ENCODE data around the gene PTGS1. TPM values are rescaled to one million over a fixed set of nuclear protein-coding genes. Genes with fewer than 3 reads are reported as not detected.
"Not testable (repeated sequence)": the region's sequence is repeated elsewhere in the genome, so short reads cannot be mapped to it uniquely, and the experiment has no call there.

Gene PTGS1
- total RNA-seq, 2 donors from 2014 or later: 0.13 to 0.37 TPM

GRCh38 chr9:122356627-122357026, 14.2 kb upstream of the PTGS1 start:
- no peaks in the 10 kb centered on the region for H3K36me3 Mint-ChIP-seq (ENCODE audit: low read depth)

GRCh38 chr9:122360891-122361290, 9.9 kb upstream of the PTGS1 start:
- peak; percentile 67 for ATAC-seq (replicated peaks)
- Mint-ChIP-seq H3K4me3 (no peak overlapping the region), H3K4me1 (no peaks in the 10 kb centered on the region), H3K36me3 (ENCODE audit: low read depth) (no peaks in the 10 kb centered on the region), H3K27ac (no peak overlapping the region), H3K9me3 (peaks cover 6% of the 10 kb centered on the region), H3K27me3 (peaks cover 10% of the 10 kb centered on the region)

More at GRCh38 chr9:122356627-122357026, 14.2 kb upstream of the PTGS1 start:
- peaks cover 10% of the 10 kb centered on the region for H3K27me3 Mint-ChIP-seq
- peaks cover 6% of the 10 kb centered on the region for H3K9me3 Mint-ChIP-seq
- H3K4me1 Mint-ChIP-seq: no peaks in the 10 kb centered on the region
- no peak overlapping the region for H3K4me3 Mint-ChIP-seq
- H3K27ac Mint-ChIP-seq: no peak overlapping the region
- no peak for ATAC-seq (replicated peaks)

- H3K4me1 Mint-ChIP-seq; H3K9me3 Mint-ChIP-seq; H3K27me3 Mint-ChIP-seq; H3K36me3 Mint-ChIP-seq (ENCODE audit: low read depth); H3K27ac Mint-ChIP-seq; H3K4me3 Mint-ChIP-seq; ATAC-seq (replicated peaks): not testable (repeated sequence)
Measured at GRCh38 chr9:122363131-122363530, 7.7 kb upstream of the PTGS1 start.

GRCh38 chr9:122364117-122364782, 6.6 kb upstream of the PTGS1 start:
- Mint-ChIP-seq H3K27ac (no peak overlapping the region), H3K4me1 (no peaks in the 10 kb centered on the region), H3K36me3 (ENCODE audit: low read depth) (no peaks in the 10 kb centered on the region), H3K4me3 (no peak overlapping the region), H3K27me3 (peaks cover 6% of the 10 kb centered on the region), H3K9me3 (no peaks in the 10 kb centered on the region)
- ATAC-seq (replicated peaks): no peak

- Mint-ChIP-seq H3K27ac (no peak overlapping the region), H3K36me3 (ENCODE audit: low read depth) (no peaks in the 10 kb centered on the region), H3K27me3 (peaks cover 5% of the 10 kb centered on the region), H3K4me1 (no peaks in the 10 kb centered on the region), H3K9me3 (no peaks in the 10 kb centered on the region), H3K4me3 (no peak overlapping the region)
- no peak for ATAC-seq (replicated peaks)
Measured at GRCh38 chr9:122364783-122365150, 6.1 kb upstream of the PTGS1 start.

GRCh38 chr9:122366074-122366660, 4.7 kb upstream of the PTGS1 start:
- Mint-ChIP-seq H3K9me3 (no peaks in the 10 kb centered on the region), H3K27me3 (peaks cover 6% of the 10 kb centered on the region), H3K4me3 (no peak overlapping the region), H3K27ac (no peak overlapping the region), H3K36me3 (ENCODE audit: low read depth) (no peaks in the 10 kb centered on the region), H3K4me1 (peaks cover 3% of the 10 kb centered on the region)
- no peak for ATAC-seq (replicated peaks)

- ATAC-seq (replicated peaks): no peak
- H3K36me3 Mint-ChIP-seq (ENCODE audit: low read depth): no peaks in the 10 kb centered on the region
- H3K4me1 Mint-ChIP-seq: peaks cover 3% of the 10 kb centered on the region
- no peak overlapping the region for H3K27ac Mint-ChIP-seq
- H3K9me3 Mint-ChIP-seq: no peaks in the 10 kb centered on the region
- peaks cover 12% of the 10 kb centered on the region for H3K27me3 Mint-ChIP-seq
- no peak overlapping the region for H3K4me3 Mint-ChIP-seq
Measured at GRCh38 chr9:122367065-122367464, 3.8 kb upstream of the PTGS1 start.

- Mint-ChIP-seq H3K9me3 (no peaks in the 10 kb centered on the region), H3K4me1 (peaks cover 3% of the 10 kb centered on the region), H3K36me3 (ENCODE audit: low read depth) (no peaks in the 10 kb centered on the region), H3K27me3 (peaks cover 20% of the 10 kb centered on the region), H3K27ac (no peak overlapping the region), H3K4me3 (no peak overlapping the region)
- ATAC-seq (replicated peaks): no peak
Measured at GRCh38 chr9:122367774-122368460, 2.9 kb upstream of the PTGS1 start.

GRCh38 chr9:122368642-122369041, 2.2 kb upstream of the PTGS1 start:
- Mint-ChIP-seq H3K27me3 (peaks cover 20% of the 10 kb centered on the region), H3K27ac (no peak overlapping the region), H3K9me3 (no peaks in the 10 kb centered on the region), H3K4me3 (no peak overlapping the region), H3K4me1 (peaks cover 3% of the 10 kb centered on the region), H3K36me3 (ENCODE audit: low read depth) (no peaks in the 10 kb centered on the region)
- no peak for ATAC-seq (replicated peaks)

- peak; percentile 9 for ATAC-seq (replicated peaks)
- Mint-ChIP-seq H3K9me3 (no peaks in the 10 kb centered on the region), H3K4me3 (peak overlapping the region; percentile 58), H3K27ac (no peak overlapping the region), H3K36me3 (ENCODE audit: low read depth) (no peaks in the 10 kb centered on the region), H3K4me1 (peaks cover 3% of the 10 kb centered on the region), H3K27me3 (peaks cover 20% of the 10 kb centered on the region)
Measured at GRCh38 chr9:122370303-122370702, 521 bp upstream of the PTGS1 start.

GRCh38 chr9:122371846-122372245, 1.0 kb downstream of the PTGS1 start:
- Mint-ChIP-seq H3K36me3 (ENCODE audit: low read depth) (no peaks in the 10 kb centered on the region), H3K4me3 (no peak overlapping the region)

GRCh38 chr9:122372856-122373845, 2.3 kb downstream of the PTGS1 start:
- H3K27ac Mint-ChIP-seq: no peak overlapping the region
- peaks cover 3% of the 10 kb centered on the region for H3K4me1 Mint-ChIP-seq
- no peaks in the 10 kb centered on the region for H3K36me3 Mint-ChIP-seq (ENCODE audit: low read depth)
- no peaks in the 10 kb centered on the region for H3K9me3 Mint-ChIP-seq
- peaks cover 23% of the 10 kb centered on the region for H3K27me3 Mint-ChIP-seq
- no peak for ATAC-seq (replicated peaks)
- H3K4me3 Mint-ChIP-seq: no peak overlapping the region

More at GRCh38 chr9:122371846-122372245, 1.0 kb downstream of the PTGS1 start:
- peaks cover 20% of the 10 kb centered on the region for H3K27me3 Mint-ChIP-seq
- H3K27ac Mint-ChIP-seq: no peak overlapping the region
- H3K9me3 Mint-ChIP-seq: no peaks in the 10 kb centered on the region
- H3K4me1 Mint-ChIP-seq: peaks cover 3% of the 10 kb centered on the region
- no peak for ATAC-seq (replicated peaks)

GRCh38 chr9:122374885-122375420, 4.1 kb downstream of the PTGS1 start:
- Mint-ChIP-seq H3K4me1 (peaks cover 3% of the 10 kb centered on the region), H3K4me3 (no peak overlapping the region), H3K27me3 (peaks cover 25% of the 10 kb centered on the region), H3K9me3 (no peaks in the 10 kb centered on the region), H3K36me3 (ENCODE audit: low read depth) (no peaks in the 10 kb centered on the region), H3K27ac (no peak overlapping the region)
- ATAC-seq (replicated peaks): no peak

GRCh38 chr9:122376796-122377195, 6.0 kb downstream of the PTGS1 start:
- Mint-ChIP-seq H3K4me3 (no peak overlapping the region), H3K27ac (no peak overlapping the region), H3K9me3 (no peaks in the 10 kb centered on the region), H3K36me3 (ENCODE audit: low read depth) (no peaks in the 10 kb centered on the region), H3K27me3 (peaks cover 19% of the 10 kb centered on the region), H3K4me1 (no peaks in the 10 kb centered on the region)
- no peak for ATAC-seq (replicated peaks)
